K562 (cell line): ENCODE results near the gene SLC11A1. TPM values are rescaled to one million over a fixed set of nuclear protein-coding genes. Genes with fewer than 3 reads are reported as not detected.
A peak's percentile ranks its signal among the peaks of the same experiment; 100 is the strongest.

Source experiments
- ATAC-seq: fragments of 200-7000 bp; cut with Tn5 transposase; 3 replicates; pipeline ENCODE4 v1.9.1; 2020; ENCODE audit warnings: moderate library complexity
- BruUV-seq: library from RNA; stranded (reverse); fragments of 400-500 nt; replicated peaks from 2 replicates; lab custom pipeline; 2021; lab: Mats Ljungman, UMichigan
- CTCF ChIA-PET: fragments of 300-600 bp; formaldehyde crosslinking; extraction: SDS; loops from one replicate; lab custom pipeline; 2021; ENCODE audit warnings: low intra/inter-chr PET ratio; lab: Yijun Ruan, JAX
- POLR2A ChIA-PET: fragments of 300-600, 350-650 bp; sonication (Branson Sonifier 250); formaldehyde crosslinking; extraction: SDS; loops from one replicate; lab custom pipeline; 2021; ENCODE audit warnings: antibody characterized with exemption, inconsistent platforms; lab: Yijun Ruan, JAX
- DNase-seq, 4 experiments: peaks; one replicate each; pipeline versions ENCODE4 v3.0.0 to v3.0.0-alpha.2; 2011 to 2018; ENCODE audit warnings: low spot score in 3 of 4, mixed read lengths in 3 of 4; ENCODE audit errors: extremely low read depth in 1 of 4
- FAIRE-seq: peaks from 2 replicates; lab custom pipeline; 2011; peaks lifted over from hg19 to GRCh38; lab: Jason Lieb, UNC
- H2AFZ ChIP-seq: 2 replicates; pipeline ENCODE4 v1.6.0; 2011; ENCODE audit warnings: low read depth, low read length, control low read depth, inconsistent platforms
- H3K27ac ChIP-seq: fragments of 200-600 bp; 3 replicates; pipeline ENCODE4 v1.8.0; 2011; ENCODE audit warnings: low read depth, mild to moderate bottlenecking, control low read depth, inconsistent platforms, low read length, moderate library complexity, mixed read lengths; ENCODE audit errors: extremely low read depth
- H3K27me3 ChIP-seq, 2 experiments: fragments of 300-600 bp in 1 of 2; 2 replicates in 1 of 2; 3 replicates in 1 of 2; pipeline versions ENCODE4 v1.6.0 to v1.8.0; 2011; ENCODE audit warnings: inconsistent platforms in 2 of 2, low read length in 2 of 2, mild to moderate bottlenecking in 1 of 2, mixed read lengths in 1 of 2, moderate library complexity in 1 of 2; ENCODE audit not compliant: control insufficient read depth in 2 of 2, insufficient read depth in 2 of 2
- H3K36me3 ChIP-seq: fragments of 300-600 bp; 3 replicates; pipeline ENCODE4 v1.8.0; 2011; ENCODE audit warnings: mild to moderate bottlenecking, low read length, inconsistent platforms; ENCODE audit not compliant: control insufficient read depth, insufficient read depth
- H3K4me1 ChIP-seq, 2 experiments: fragments of 200-600 bp in 1 of 2; replicated peaks in 1 of 2; 2 replicates in 1 of 2; 3 replicates in 1 of 2; pipeline versions ENCODE4 v1.5.1 to v1.8.0; 2011; ENCODE audit warnings: inconsistent platforms in 2 of 2, low read length in 2 of 2, mild to moderate bottlenecking in 1 of 2, mixed read lengths in 1 of 2, moderate library complexity in 1 of 2; ENCODE audit not compliant: control insufficient read depth in 2 of 2, insufficient read depth in 2 of 2
- H3K4me2 ChIP-seq: 2 replicates; pipeline ENCODE4 v1.6.1; 2011; ENCODE audit warnings: low read length, control low read depth, inconsistent platforms, mixed read lengths; ENCODE audit not compliant: insufficient read depth
- H3K4me3 ChIP-seq: fragments of 200-600 bp; sonication (generic), shearing (Covaris generic); 2 replicates; pipeline ENCODE4 v1.5.1; 2016; ENCODE audit warnings: control low read depth, inconsistent platforms
- H3K79me2 ChIP-seq: fragments of 200-600 bp; 3 replicates; pipeline ENCODE4 v1.8.0; 2011; ENCODE audit warnings: low read length, inconsistent platforms; ENCODE audit not compliant: control insufficient read depth, insufficient read depth
- H3K9ac ChIP-seq, 2 experiments: 2 replicates each; pipeline versions ENCODE4 v1.6.0 to v1.6.1; 2011; ENCODE audit warnings: low read depth in 2 of 2, low read length in 2 of 2, control low read depth in 1 of 2, inconsistent platforms in 1 of 2, mild to moderate bottlenecking in 1 of 2, mixed read lengths in 1 of 2; ENCODE audit not compliant: insufficient read depth in 1 of 2
- H3K9me1 ChIP-seq: one replicate; pipeline ENCODE4 v1.6.0; 2011; ENCODE audit warnings: inconsistent platforms, mild to moderate bottlenecking, low read length, moderate library complexity; ENCODE audit not compliant: control insufficient read depth, insufficient read depth
- H3K9me3 ChIP-seq: replicated peaks from 2 replicates; pipeline ENCODE4 v1.5.1; 2011; ENCODE audit warnings: low read depth, low read length, inconsistent platforms; ENCODE audit not compliant: control insufficient read depth, insufficient read depth
- H4K20me1 ChIP-seq: replicated peaks from 2 replicates; pipeline ENCODE4 v1.6.1; 2011; ENCODE audit warnings: low read length, inconsistent platforms, mixed read lengths; ENCODE audit not compliant: control insufficient read depth, insufficient read depth
- ATF3 ChIP-seq, 2 experiments: fragments of 450-650 bp in 1 of 2; sonication (generic) in 1 of 2; formaldehyde crosslinking in 1 of 2; IDR thresholded peaks in 1 of 2; conservative IDR thresholded peaks in 1 of 2; 2 replicates each; pipeline versions ENCODE4 v1.6.1 to v1.8.1; 2016 to 2023; ENCODE audit warnings: mild to moderate bottlenecking in 2 of 2, moderate library complexity in 2 of 2, inconsistent platforms in 1 of 2, missing genetic modification reagents in 1 of 2
- GATAD2B ChIP-seq: fragments of 450-650 bp; IDR thresholded peaks from 2 replicates; pipeline ENCODE4 v1.6.1; 2017; ENCODE audit warnings: mild to moderate bottlenecking, borderline replicate concordance
- MTA2 ChIP-seq: fragments of 450-650 bp; IDR thresholded peaks from 2 replicates; pipeline ENCODE4 v1.6.1; 2016; ENCODE audit warnings: low read depth
- ZHX1 ChIP-seq: fragments of 150-350 bp; conservative IDR thresholded peaks from 2 replicates; pipeline ENCODE4 v1.6.1; 2014; ENCODE audit warnings: low read length
- ZNF79 ChIP-seq: fragments of 250-450 bp; sonication (Bioruptor Pico); IDR thresholded peaks from 2 replicates; pipeline ENCODE4 v1.4.0; 2020; ENCODE audit warnings: low read depth, mild to moderate bottlenecking, moderate library complexity
- WGBS: fragments of 100-300 bp; shearing (Covaris generic); methylation state at CpG from one replicate; pipeline ENCODE4 v1.1.6; 2016; ENCODE audit warnings: low coverage, mixed read lengths; ENCODE audit not compliant: insufficient coverage; ENCODE audit errors: missing lambda C conversion rate; 5-methylcytosine and 5-hydroxymethylcytosine counted together
- in situ Hi-C: fragments of 300-500 bp; cut with MboI; formaldehyde crosslinking; loops from 4 replicates; pipeline ENCODE4 v1.15.0; 2018; ENCODE audit warnings: inconsistent platforms, mixed read lengths
- intact Hi-C: fragments of 100-400 bp; cut with micrococcal nuclease; formaldehyde crosslinking; loops from 2 replicates; pipeline ENCODE4 v1.14.2; 2022
- polyA plus RNA-seq, 8 experiments: library from polyadenylated mRNA; depleted of rRNA in 4 of 8; stranded (reverse) in 5 of 8; unstranded in 3 of 8; fragments of >200 nt; fragmentation: Nextera tagmentation in 2 of 8; fragmentation: Illumina TruSeq in 1 of 8; extraction: Ambion mirVana in 2 of 8; extraction: Trizol in 1 of 8; gene quantifications; 2 replicates each; pipeline versions ENCODE4 v1.2.1 to v1.2.3, GENCODE V29; 2011 to 2014; ENCODE audit warnings: inconsistent platforms in 1 of 8, missing spikeins in 1 of 8
- total RNA-seq, 7 experiments: library from RNA; depleted of rRNA in 6 of 7; stranded (reverse); fragments of >200 nt in 6 of 7; fragmentation: Illumina TruSeq in 2 of 7; extraction: Trizol in 2 of 7; gene quantifications; 2 replicates each; pipeline versions ENCODE4 v1.2.1 to v1.2.3, GENCODE V29; 2011 to 2021; ENCODE audit warnings: low replicate concordance in 1 of 7

The SLC11A1 gene
- total and polyA plus RNA-seq, 9 of the 15 experiments (the other 6 are each of a cell fraction or from before 2014, with no cell fraction given) = 0.35 to 1.6 (median 0.65) TPM

- Histone ChIP-seq H3K4me3 (no peak overlapping the region), H3K4me2 (no peak overlapping the region), H3K4me1 (0 out of 5 replicates have a peak, but pooled peaks cover 0 to 2% of the 10 kb centered on the region in 2 experiments), H3K27ac (no peak overlapping the region), H3K36me3 (no peaks in the 10 kb centered on the region), H3K9ac (no peak overlapping the region), H4K20me1 (no peaks in the 10 kb centered on the region), H3K27me3 (no peaks in the 10 kb centered on the region), H2AFZ (no peak overlapping the region), H3K9me3 (no peaks in the 10 kb centered on the region), H3K79me2 (no peaks in the 10 kb centered on the region), H3K9me1 (no peaks in the 10 kb centered on the region)
- intact Hi-C loops (no loop called here), in situ Hi-C loops (no loop called here)
- 33% methylated on average over 1 of the region's 4 CpGs for WGBS
- no peak for FAIRE-seq
- TF ChIP-seq ATF3 (IDR thresholded peaks at IDR 0.05) (peak; percentile 52), ATF3 (CRISPR knock-in tag; conservative IDR thresholded peaks at IDR 0.05) (no peak), ZNF79 (no peak)
- CTCF ChIA-PET = no interaction called here
- no TSS peak for BruUV-seq
- DNase-seq = no peak
- POLR2A ChIA-PET = interaction anchor here (0.5 to 0.7 kb wide), 3 partner anchors 84 to 208 kb away, joined by 3 to 5 read pairs (median 4); no protein-coding TSS in a partner anchor
- ATAC-seq = no peak
These were observed 7.3 kb upstream of the SLC11A1 start for GRCh38 chr2:218374795-218375194.

GRCh38 chr2:218375212-218375611 lies 6.9 kb upstream of the SLC11A1 start:
- H3K79me2 ChIP-seq = no peaks in the 10 kb centered on the region
- WGBS = 6% methylated on average over 2 of the region's 2 CpGs
- TF ChIP-seq ZHX1 (no peak), GATAD2B (no peak), MTA2 (no peak)

More at GRCh38 chr2:218375212-218375611, 6.9 kb upstream of the SLC11A1 start:
- H3K4me1 ChIP-seq = 0 out of 5 replicates have a peak, but pooled peaks cover 0 to 2% of the 10 kb centered on the region in 2 experiments
- no peaks in the 10 kb centered on the region for H3K9me3 ChIP-seq
- ChIA-PET POLR2A (interaction anchor here (0.7 kb wide), 1 partner anchor 84 kb away, joined by 5 read pairs; no protein-coding TSS in a partner anchor), CTCF (no interaction called here)
- intact Hi-C loops (no loop called here), in situ Hi-C loops (no loop called here)
- no peak overlapping the region for H3K4me3 ChIP-seq
- no peak overlapping the region for H3K4me2 ChIP-seq
- no TSS peak for BruUV-seq
- ATAC-seq (no peak), DNase-seq (no peak), FAIRE-seq (no peak)
- no peak overlapping the region for H2AFZ ChIP-seq
- H3K27me3 ChIP-seq = no peaks in the 10 kb centered on the region
- no peaks in the 10 kb centered on the region for H3K9me1 ChIP-seq
- H3K36me3 ChIP-seq = no peaks in the 10 kb centered on the region
- H4K20me1 ChIP-seq = no peaks in the 10 kb centered on the region
- no peak overlapping the region for H3K9ac ChIP-seq
- H3K27ac ChIP-seq = no peak overlapping the region
